GM23338 (cell line): ENCODE measurements around the gene NLGN3. TPM values are rescaled to one million over a fixed set of nuclear protein-coding genes. Genes with fewer than 3 reads are reported as not detected.

Source experiments
- ATAC-seq: fragments of 200-7000 bp; cut with Tn5 transposase; 3 replicates; pipeline ENCODE4 v1.9.1; 2020
- DNase-seq: peaks from one replicate; pipeline ENCODE4 v3.0.0-alpha.2; 2015; ENCODE audit warnings: low spot score
- H2AFZ ChIP-seq: fragments of 200-600 bp; sonication (generic); 2 replicates; pipeline ENCODE4 v1.8.0; 2016; ENCODE audit warnings: antibody characterized with exemption, mild to moderate bottlenecking, moderate library complexity
- H3F3A ChIP-seq: fragments of 200-600 bp; sonication (generic); replicated peaks from 2 replicates; pipeline ENCODE4 v1.8.0; 2017; ENCODE audit warnings: antibody characterized with exemption, mixed run types, low read depth
- H3K27ac ChIP-seq: fragments of 200-600 bp; sonication (generic); 2 replicates; pipeline ENCODE4 v1.6.1; 2016; ENCODE audit warnings: low read depth
- H3K27me3 ChIP-seq: fragments of 200-600 bp; sonication (generic); 2 replicates; pipeline ENCODE4 v1.8.0; 2016; ENCODE audit warnings: mild to moderate bottlenecking, mixed run types, moderate library complexity; ENCODE audit not compliant: insufficient read depth
- H3K36me3 ChIP-seq: fragments of 200-600 bp; sonication (generic); 2 replicates; pipeline ENCODE4 v1.8.0; 2016; ENCODE audit warnings: mild to moderate bottlenecking; ENCODE audit not compliant: insufficient read depth
- H3K4me1 ChIP-seq: fragments of 200-600 bp; sonication (generic); 2 replicates; pipeline ENCODE4 v1.8.0; 2016; ENCODE audit warnings: mild to moderate bottlenecking, moderate library complexity; ENCODE audit not compliant: insufficient read depth
- H3K4me2 ChIP-seq: fragments of 200-600 bp; sonication (generic); 2 replicates; pipeline ENCODE4 v1.7.1; 2017; ENCODE audit warnings: mixed run types
- H3K4me3 ChIP-seq: fragments of 200-600 bp; sonication (generic); 2 replicates; pipeline ENCODE4 v1.6.1; 2016; ENCODE audit warnings: mixed run types
- H3K79me2 ChIP-seq: fragments of 200-600 bp; sonication (generic); replicated peaks from 2 replicates; pipeline ENCODE4 v1.8.0; 2017; ENCODE audit warnings: mild to moderate bottlenecking; ENCODE audit not compliant: insufficient read depth
- H3K9me2 ChIP-seq: fragments of 200-600 bp; sonication (generic); 2 replicates; pipeline ENCODE4 v1.8.0; 2017; ENCODE audit not compliant: insufficient read depth
- H4K20me1 ChIP-seq: fragments of 200-600 bp; sonication (generic); replicated peaks from 2 replicates; pipeline ENCODE4 v1.8.0; 2017; ENCODE audit warnings: mild to moderate bottlenecking; ENCODE audit not compliant: insufficient read depth
- H3K27ac Mint-ChIP-seq: 2 replicates; pipeline ENCODE4 v1.8.0; 2020; ENCODE audit warnings: inconsistent platforms, mild to moderate bottlenecking, moderate library complexity, mixed read lengths
- H3K27me3 Mint-ChIP-seq: 3 replicates; pipeline ENCODE4 v1.8.0; 2022; ENCODE audit warnings: low read depth, mild to moderate bottlenecking, moderate library complexity, mixed read lengths, inconsistent platforms; ENCODE audit not compliant: insufficient read depth, poor library complexity
- H3K36me3 Mint-ChIP-seq: 3 replicates; pipeline ENCODE4 v1.8.0; 2021; ENCODE audit warnings: low read depth, mild to moderate bottlenecking, inconsistent platforms, moderate library complexity, mixed read lengths
- H3K4me1 Mint-ChIP-seq: 3 replicates; pipeline ENCODE4 v1.8.0; 2020; ENCODE audit warnings: mild to moderate bottlenecking, inconsistent platforms, mixed read lengths
- H3K4me3 Mint-ChIP-seq: 3 replicates; pipeline ENCODE4 v1.8.0; 2021; ENCODE audit warnings: moderate library complexity, mild to moderate bottlenecking, inconsistent platforms, mixed read lengths
- H3K9me3 Mint-ChIP-seq: 3 replicates; pipeline ENCODE4 v1.8.0; 2020; ENCODE audit warnings: moderate library complexity, mild to moderate bottlenecking, inconsistent platforms, mixed read lengths
- CREB1 ChIP-seq: fragments of 250-450 bp; sonication (Bioruptor Pico); IDR thresholded peaks from 2 replicates; pipeline ENCODE4 v1.5.0; 2020; ENCODE audit warnings: low read depth, mild to moderate bottlenecking, moderate library complexity
- CTCF ChIP-seq, 2 experiments: fragments of 200-600 bp in 1 of 2; sonication (generic) in 1 of 2; conservative IDR thresholded peaks; 2 replicates each; pipeline versions ENCODE4 v1.5.1 to v1.6.1; 2016 to 2017; ENCODE audit warnings: antibody characterized with exemption in 2 of 2, low read depth in 2 of 2, mild to moderate bottlenecking in 2 of 2, moderate library complexity in 1 of 2
- NANOG ChIP-seq: IDR thresholded peaks from 2 replicates; pipeline ENCODE4 v1.6.1; 2016; ENCODE audit warnings: antibody characterized with exemption, borderline replicate concordance
- POLR2AphosphoS5 ChIP-seq: IDR thresholded peaks from 2 replicates; pipeline ENCODE4 v1.6.1; 2016; ENCODE audit warnings: antibody characterized with exemption, low read depth
- ZNF331 ChIP-seq: fragments of 250-450 bp; sonication (Bioruptor Pico); IDR thresholded peaks from 2 replicates; pipeline ENCODE4 v1.5.0; 2020; ENCODE audit warnings: low read depth, mild to moderate bottlenecking, moderate library complexity
- ZNF462 ChIP-seq: fragments of 250-450 bp; sonication (Bioruptor Pico); IDR thresholded peaks from 2 replicates; pipeline ENCODE4 v1.5.0; 2020; ENCODE audit warnings: mild to moderate bottlenecking, moderate library complexity
- polyA plus RNA-seq: library from polyadenylated mRNA; unstranded; fragments of >200 nt; fragmentation: Nextera tagmentation; extraction: Ambion mirVana; gene quantifications from 2 replicates; pipeline ENCODE4 v1.2.1, GENCODE V29; 2016
- total RNA-seq: library from RNA; depleted of rRNA; stranded (reverse); fragments of >200 nt; shearing (Covaris generic); gene quantifications from 2 replicates; pipeline ENCODE4 v1.2.3, GENCODE V29; 2014

NLGN3 gene
- total and polyA plus RNA-seq, 2 experiments from 2014 or later, result 4.5 to 17.2 TPM

GRCh38 chrX:71096760-71097032 is 47.9 kb upstream of the NLGN3 start:
- no peaks in the 10 kb centered on the region for H4K20me1 ChIP-seq
- ATAC-seq (no peak), DNase-seq (no peak)
- peaks cover 31% of the 10 kb centered on the region for H3K4me1 Mint-ChIP-seq
- peak overlapping the region; percentile 78 for H3K4me3 ChIP-seq
- H3K79me2 ChIP-seq, result peaks cover 18% of the 10 kb centered on the region
- H3K9me2 ChIP-seq, result no peaks in the 10 kb centered on the region
- H2AFZ ChIP-seq, result no peak overlapping the region
- no peak for TF ChIP-seq NANOG
- TF ChIP-seq ZNF331, result no peak
- no peak for TF ChIP-seq CREB1
- no peak for TF ChIP-seq ZNF462 (CRISPR knock-in tag)
- TF ChIP-seq POLR2AphosphoS5, result no peak
- H3K27ac Mint-ChIP-seq, result no peak overlapping the region
- H3K4me3 Mint-ChIP-seq, result peak overlapping the region; percentile 97
- H3F3A ChIP-seq, result no peaks in the 10 kb centered on the region; the same call in 1 of the 2 replicates
- H3K36me3 Mint-ChIP-seq, result peaks cover 8% of the 10 kb centered on the region; the same call in 1 of the 3 replicates
- no peaks in the 10 kb centered on the region for H3K36me3 ChIP-seq
- H3K9me3 Mint-ChIP-seq, result no peaks in the 10 kb centered on the region; the same call in 2 of the 3 replicates
- H3K4me2 ChIP-seq, result peak overlapping the region; percentile 84
- H3K27ac ChIP-seq, result no peak overlapping the region
- peaks cover 4% of the 10 kb centered on the region; the same call in 1 of the 2 replicates for H3K27me3 ChIP-seq
- peaks cover 31% of the 10 kb centered on the region for H3K4me1 ChIP-seq
- H3K27me3 Mint-ChIP-seq, result peaks cover 5% of the 10 kb centered on the region

- Histone ChIP-seq H3F3A (peaks cover 5% of the 10 kb centered on the region; the same call in 1 of the 2 replicates), H3K27ac (peak overlapping the region; percentile 78; the same call in 1 of the 2 replicates), H3K36me3 (no peaks in the 10 kb centered on the region), H3K27me3 (peaks cover 4% of the 10 kb centered on the region; the same call in 1 of the 2 replicates), H3K79me2 (peaks cover 18% of the 10 kb centered on the region), H4K20me1 (no peaks in the 10 kb centered on the region), H3K4me3 (peak overlapping the region; percentile 78), H3K4me1 (peaks cover 44% of the 10 kb centered on the region), H2AFZ (no peak overlapping the region), H3K4me2 (peak overlapping the region; percentile 84), H3K9me2 (no peaks in the 10 kb centered on the region)
- DNase-seq (peak; percentile 32), ATAC-seq (no peak)
- Mint-ChIP-seq H3K36me3 (peaks cover 10% of the 10 kb centered on the region; the same call in 1 of the 3 replicates), H3K9me3 (no peaks in the 10 kb centered on the region; the same call in 2 of the 3 replicates), H3K27me3 (peaks cover 5% of the 10 kb centered on the region), H3K27ac (no peak overlapping the region), H3K4me1 (peaks cover 39% of the 10 kb centered on the region), H3K4me3 (peak overlapping the region; percentile 66)
- TF ChIP-seq CREB1 (no peak), CTCF (conservative IDR thresholded peaks at IDR 0.05; ENCODE audit: low read depth in 2 of 2) (peak; percentile 48 to 67)
Observed at GRCh38 chrX:71098302-71098701, 46.3 kb upstream of the NLGN3 start.
